ENCODE data around the gene EIF4G3.

The EIF4G3 gene

DNA sequence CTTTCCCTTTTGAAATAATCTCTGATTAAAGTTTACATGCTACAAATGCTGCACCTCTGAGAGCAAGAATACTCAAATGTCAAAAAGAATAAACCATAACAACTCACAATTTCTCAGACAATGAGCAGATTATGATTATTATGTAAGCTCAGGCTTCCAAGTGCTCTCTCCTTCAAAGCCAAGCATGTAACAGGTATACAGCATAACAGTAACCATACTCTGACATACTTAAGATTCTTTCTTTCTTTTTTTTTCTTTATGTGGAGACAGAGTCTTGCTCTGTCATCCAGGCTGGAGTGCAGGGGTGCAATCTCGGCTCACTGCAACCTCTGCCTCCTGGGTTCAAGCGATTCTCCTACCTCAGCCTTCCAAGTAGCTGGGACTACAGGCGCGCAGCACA lies 155.4 kb downstream of the EIF4G3 start:
- no peak for DNase-seq (ENCODE audit: low read depth, low spot score)
- TF ChIP-seq CTCF (IDR thresholded peaks at IDR 0.05; ENCODE audit: low read depth, low read length) = no peak
- no peak overlapping the region for H3K4me3 ChIP-seq (ENCODE audit: low read depth, low read length)
- in situ Hi-C loops (cut with HindIII; ENCODE audit: low sequenced_read_pairs) = no loop called here

GRCh38 chr1:21020151-21020550 lies 156.5 kb downstream of the EIF4G3 start:
- peak; percentile 58 for DNase-seq (ENCODE audit: low read depth, low spot score)
- in situ Hi-C loops (cut with HindIII; ENCODE audit: low sequenced_read_pairs) = no loop called here
- TF ChIP-seq CTCF (IDR thresholded peaks at IDR 0.05; ENCODE audit: low read depth, low read length) = no peak
- H3K4me3 ChIP-seq (ENCODE audit: low read depth, low read length) = no peak overlapping the region

GRCh38 chr1:21018673-21019072 lies 158.0 kb downstream of the EIF4G3 start:
- in situ Hi-C loops (cut with HindIII; ENCODE audit: low sequenced_read_pairs) = no loop called here
- no peak for DNase-seq (ENCODE audit: low read depth, low spot score)
- H3K4me3 ChIP-seq (ENCODE audit: low read depth, low read length) = no peak overlapping the region
- TF ChIP-seq CTCF (IDR thresholded peaks at IDR 0.05; ENCODE audit: low read depth, low read length) = no peak

DNA sequence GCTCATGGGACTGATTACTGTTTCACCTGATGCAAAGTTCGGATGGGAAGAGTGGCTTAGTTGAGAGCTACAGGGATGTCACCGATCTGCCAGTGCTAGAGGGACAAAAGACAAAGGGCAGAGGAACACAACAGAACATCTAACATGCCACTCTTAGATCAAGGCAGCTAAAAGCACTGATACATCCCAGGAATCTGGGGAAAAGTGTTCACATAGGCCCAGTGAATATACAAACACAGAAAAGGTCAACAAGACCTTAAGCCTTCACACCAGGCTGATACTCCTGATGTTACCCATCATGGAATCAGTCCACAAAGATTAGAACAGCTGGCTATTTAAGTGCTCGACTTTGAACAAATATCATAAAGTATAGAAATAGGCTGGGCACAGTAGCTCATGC lies 163.2 kb downstream of the EIF4G3 start:
- H3K4me3 ChIP-seq (ENCODE audit: low read depth, low read length) = no peak overlapping the region

GRCh38 chr1:21012937-21013336 lies 163.8 kb downstream of the EIF4G3 start:
- in situ Hi-C loops (cut with HindIII; ENCODE audit: low sequenced_read_pairs) = no loop called here
- H3K4me3 ChIP-seq (ENCODE audit: low read depth, low read length) = no peak overlapping the region
- peak; percentile 64 for DNase-seq (ENCODE audit: low read depth, low spot score)
- TF ChIP-seq CTCF (IDR thresholded peaks at IDR 0.05; ENCODE audit: low read depth, low read length) = no peak

More for the DNA sequence above, 163.2 kb downstream of the EIF4G3 start:
- TF ChIP-seq CTCF (IDR thresholded peaks at IDR 0.05; ENCODE audit: low read depth, low read length) = no peak
- in situ Hi-C loops (cut with HindIII; ENCODE audit: low sequenced_read_pairs) = no loop called here
- DNase-seq (ENCODE audit: low read depth, low spot score) = no peak

DNA sequence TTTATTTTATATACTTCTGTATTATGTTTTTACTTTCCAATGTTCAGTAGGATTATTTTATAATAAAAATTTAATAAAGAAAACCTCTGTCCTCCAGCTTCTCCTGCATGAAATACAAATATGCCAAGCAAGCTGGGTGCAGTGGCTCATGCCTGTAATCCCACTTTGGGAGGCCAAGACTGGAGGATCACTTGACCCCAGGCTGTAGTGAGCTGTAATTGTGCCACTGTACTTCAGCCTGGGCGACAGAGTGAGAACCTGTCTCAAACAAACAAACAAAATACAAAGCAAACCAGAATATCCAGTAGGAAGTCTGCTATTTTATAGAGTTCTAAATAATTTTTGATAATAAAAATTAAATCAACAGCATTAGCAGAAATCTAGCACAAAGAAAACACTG lies 168.8 kb downstream of the EIF4G3 start:
- TF ChIP-seq CTCF (IDR thresholded peaks at IDR 0.05; ENCODE audit: low read depth, low read length) = no peak
- no peak for DNase-seq (ENCODE audit: low read depth, low spot score)
- H3K4me3 ChIP-seq (ENCODE audit: low read depth, low read length) = no peak overlapping the region
- in situ Hi-C loops (cut with HindIII; ENCODE audit: low sequenced_read_pairs) = no loop called here
